ENCODE data around the gene MYL12A.
"Not testable (repeated sequence)": the region's sequence is repeated elsewhere in the genome, so short reads cannot be mapped to it uniquely, and the experiment has no call there.

The MYL12A gene

DNA sequence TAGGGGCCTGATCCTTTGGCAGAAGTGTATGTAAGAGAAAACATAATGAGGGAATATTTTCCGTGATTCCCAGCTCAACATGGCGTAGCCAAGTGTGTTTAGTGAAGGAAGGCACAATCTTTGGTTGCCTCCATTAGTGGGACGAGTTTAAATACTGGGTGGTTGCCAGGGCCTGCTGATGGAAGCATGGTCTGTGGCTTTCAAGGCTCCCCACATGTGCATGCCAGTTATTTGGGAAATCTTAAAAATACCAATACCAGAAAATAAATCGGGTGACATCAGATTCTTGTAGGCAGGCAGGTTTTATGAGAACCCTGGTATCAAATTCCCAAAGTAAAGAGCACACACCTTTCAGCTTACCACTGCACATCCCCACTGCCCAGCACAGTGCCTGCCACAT is 7.1 kb downstream of the MYL12A start:
- no peak for DNase-seq (ENCODE audit: low read depth in 2 of 2)

DNA sequence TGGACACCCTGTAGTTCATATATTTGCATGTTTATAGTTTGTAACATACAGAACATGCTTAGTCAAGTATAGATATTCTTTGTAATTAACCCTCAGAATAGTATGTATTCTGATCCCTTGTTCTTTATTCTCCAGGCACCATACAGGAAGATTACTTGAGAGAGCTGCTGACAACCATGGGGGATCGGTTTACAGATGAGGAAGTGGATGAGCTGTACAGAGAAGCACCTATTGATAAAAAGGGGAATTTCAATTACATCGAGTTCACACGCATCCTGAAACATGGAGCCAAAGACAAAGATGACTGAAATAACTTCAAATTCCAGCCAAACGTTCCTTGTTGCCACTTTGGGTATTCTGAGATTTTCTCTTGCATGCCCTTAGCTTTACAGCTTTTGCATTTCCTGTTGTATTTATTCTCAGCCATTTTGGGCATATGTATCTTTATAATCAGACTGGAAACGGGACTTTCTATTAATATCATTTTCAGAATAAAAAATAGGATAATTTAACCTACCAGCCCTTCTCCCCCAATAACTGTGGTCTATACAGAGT is 8.1 kb downstream of the MYL12A start:
- DNase-seq (ENCODE audit: low read depth in 2 of 2) = no peak

DNA sequence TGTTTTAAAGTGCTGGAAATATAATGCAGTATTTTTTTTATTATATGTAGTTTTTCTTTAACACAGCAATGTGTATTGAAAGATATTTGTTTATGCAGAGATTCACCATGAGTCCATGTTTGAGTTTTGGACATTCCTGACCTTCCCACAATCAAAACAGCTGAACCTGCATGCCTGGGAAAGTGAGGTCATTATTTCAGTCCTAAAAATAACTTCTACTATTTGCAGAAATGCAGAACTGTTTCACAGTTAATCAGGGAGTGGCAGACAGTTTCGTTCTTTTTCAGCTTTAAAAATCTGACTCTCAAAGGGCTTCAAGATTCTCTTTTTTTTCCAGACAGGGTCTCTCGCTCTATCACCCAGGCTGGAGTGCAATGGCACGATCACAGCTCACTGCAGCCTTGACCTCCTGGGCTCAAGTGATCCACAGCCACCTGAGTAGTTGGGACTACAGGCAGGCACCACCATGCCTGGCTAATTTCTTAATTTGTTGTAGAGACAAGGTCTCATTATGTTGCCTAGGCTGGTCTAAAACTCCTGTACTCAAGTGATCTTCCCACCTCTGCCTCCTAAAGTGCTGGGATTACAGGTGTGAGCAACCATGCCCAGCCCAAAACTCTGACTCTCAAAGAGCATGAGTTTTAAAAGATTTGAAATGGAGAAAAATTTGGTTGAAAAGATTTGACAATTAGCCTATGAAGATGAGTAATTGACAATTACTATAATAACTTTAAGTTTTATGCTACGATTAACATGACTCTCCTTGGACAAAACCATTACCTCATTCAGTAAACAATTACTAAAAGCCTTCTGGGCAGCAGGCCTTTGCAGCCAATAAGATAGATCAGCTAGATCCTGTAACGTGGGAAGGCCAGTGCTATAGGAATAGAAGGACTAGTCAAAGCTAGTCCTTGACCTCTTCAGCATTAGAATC is 9.4 kb downstream of the MYL12A start:
- no peak for DNase-seq (ENCODE audit: low read depth in 2 of 2)

DNA sequence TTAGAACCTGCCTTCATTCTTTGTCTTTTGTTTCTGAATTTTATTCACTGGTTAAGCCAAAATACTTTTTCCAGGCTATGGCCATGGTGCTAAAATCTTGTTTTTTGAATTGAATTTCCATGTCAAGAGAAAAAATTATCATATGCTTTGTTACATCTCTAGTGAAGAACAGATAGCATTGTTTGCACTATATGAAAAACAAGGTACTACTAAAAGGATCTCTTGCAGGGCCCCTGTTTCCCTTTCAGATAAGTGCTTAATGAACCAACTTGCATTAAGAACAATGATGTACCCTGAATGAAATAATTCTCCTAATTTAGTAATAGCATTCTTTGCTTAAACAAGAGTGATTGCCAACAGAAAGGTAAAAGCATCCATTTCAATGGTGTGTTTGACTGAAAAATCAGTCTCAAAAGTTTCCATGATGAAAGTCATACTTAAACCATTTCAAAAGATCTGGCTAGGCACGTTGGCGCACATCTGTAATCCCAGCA is 10.1 kb downstream of the MYL12A start:
- DNase-seq (ENCODE audit: low read depth in 2 of 2) = no peak

DNA sequence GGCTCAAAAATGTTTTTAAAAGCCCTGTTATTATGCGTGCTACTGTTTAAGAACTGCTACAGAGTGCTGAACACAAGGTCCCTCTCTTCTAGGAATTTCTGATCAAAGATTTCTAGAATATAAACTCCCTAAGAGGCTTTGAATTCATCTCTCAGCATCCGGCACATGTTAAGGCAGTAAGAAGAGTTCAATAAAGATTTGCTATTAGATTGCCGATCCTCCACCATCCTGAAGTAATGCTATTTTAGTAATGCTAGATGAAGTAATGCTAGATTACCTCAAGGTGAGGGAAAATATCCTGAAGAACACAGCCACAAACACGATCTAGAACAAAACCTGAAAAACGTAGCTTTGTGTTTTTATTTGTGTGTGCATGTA is 13.4 kb downstream of the MYL12A start:
- DNase-seq (ENCODE audit: low read depth in 2 of 2) = no peak

DNA sequence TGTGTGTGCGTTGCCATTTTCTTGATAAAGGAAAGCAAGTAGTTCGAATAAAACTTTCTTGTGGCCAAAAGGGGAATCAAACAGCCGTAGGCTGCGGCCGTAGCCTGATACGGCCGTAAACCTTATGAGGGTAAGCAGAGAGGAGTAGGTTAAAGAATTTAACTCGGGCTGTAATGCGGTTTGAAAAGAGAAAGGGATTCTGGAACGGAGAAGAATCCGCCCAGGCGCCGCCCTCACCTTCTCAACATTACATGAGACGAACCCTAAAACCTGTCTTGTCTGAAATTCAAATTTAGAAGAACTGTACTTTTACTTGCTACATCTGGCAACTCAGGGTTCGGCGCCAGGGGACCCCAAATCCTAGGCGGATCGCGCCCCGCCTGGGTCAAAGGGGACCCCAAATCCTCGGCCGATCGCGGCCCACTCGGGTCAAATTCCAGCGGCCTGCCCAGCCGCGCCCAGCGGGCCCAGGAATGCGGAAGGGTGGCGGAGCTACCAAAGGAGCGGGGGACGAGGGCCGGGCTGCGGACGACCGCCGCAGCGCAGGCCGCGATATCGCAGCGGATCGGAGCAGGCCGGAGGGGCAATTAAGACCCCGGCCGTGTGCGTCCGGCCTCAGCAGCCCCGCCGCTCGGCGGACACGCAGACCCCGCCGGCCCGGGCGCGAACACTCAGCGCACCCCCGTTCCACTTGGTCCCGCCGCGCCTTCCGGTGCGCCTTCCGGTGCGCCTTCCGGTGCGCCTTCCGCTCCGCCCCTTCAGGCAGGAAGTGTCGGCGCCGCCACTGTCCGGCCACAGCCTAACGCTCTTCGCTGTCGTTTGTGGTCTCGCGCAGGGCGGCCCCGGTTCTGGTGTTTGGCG is 14.0 kb downstream of the MYL12A start, which contains the start of gene MYL12B:
Gene MYL12B, plus strand, starts transcription at position 761 of the 861 bp plus-strand sequence. CDS start 10,766 bp downstream, outside the sequence.
- peak; percentile 65 to 74 for DNase-seq (ENCODE audit: low read depth in 2 of 2)

DNA sequence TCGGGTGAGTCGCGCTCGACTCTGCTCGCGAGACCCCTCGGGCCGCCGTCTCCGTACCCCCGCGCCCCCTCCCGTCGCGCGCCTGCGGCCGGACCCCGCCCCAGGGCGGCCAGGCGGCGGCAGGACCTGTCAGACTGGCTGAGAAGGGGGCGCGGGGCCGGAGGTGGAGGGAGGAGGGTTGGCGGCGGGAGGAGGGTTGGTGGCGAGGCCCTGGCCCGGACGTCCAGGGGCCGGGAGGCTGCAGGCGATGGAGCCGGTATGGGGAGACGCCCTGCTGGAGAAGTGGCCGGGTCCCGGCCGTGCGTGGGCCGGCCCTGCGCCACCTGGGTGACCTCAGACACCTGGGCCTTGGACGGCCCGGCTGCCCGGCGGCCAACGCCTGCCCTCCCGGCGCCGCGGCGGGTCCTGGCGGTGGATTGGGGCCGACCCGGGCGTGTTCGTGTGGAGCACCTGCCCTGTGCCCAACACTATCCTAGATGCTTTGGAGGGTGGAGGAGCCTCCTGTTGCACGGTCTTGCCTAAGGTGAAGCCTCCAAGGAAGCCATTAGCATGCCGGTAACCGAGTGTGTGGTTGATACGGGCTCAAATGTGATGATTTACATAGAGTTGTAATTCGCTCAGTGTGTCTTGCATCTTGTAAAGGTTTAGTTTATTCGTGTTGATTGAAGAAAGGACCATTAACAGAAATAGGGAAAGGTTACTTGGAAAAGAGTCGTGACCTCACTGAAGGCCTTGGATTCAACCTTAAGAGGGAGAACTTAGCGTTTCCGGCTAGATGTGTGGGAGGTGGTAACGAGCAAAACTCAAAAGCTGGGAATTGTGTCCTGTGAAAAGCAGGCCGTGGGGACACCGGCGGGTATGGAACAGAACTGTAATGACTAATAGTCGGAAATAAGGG is 14.9 kb downstream of the MYL12A start:
- DNase-seq (ENCODE audit: low read depth in 2 of 2) = no peak

DNA sequence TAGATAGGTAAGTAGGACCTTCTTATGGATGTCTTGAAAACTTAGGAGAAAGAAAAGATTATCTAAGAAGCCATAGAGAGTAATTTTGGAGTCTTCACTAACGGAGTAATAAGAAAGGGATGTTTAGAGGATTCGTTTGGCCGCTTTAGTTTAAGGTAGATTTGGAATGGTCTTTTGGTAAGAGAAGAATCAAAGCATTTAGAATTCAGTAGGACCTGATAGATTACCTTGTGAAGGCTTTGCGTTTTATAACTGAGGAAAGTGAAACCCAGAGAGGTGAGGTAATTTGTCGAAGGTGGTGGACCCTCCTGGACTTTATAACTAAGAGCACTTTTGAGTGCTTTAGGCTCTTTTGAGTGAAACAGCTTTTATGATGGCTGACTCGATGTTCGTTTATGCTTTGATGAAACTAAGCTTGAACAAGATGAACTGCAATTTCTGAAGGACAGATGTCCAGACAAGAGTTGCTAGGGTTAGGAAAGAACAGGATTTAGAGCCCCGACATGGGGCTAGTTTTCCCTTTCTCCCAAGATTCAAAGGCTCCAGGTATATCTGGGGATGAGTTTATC is 15.6 kb downstream of the MYL12A start:
- DNase-seq (ENCODE audit: low read depth in 2 of 2) = no peak

DNA sequence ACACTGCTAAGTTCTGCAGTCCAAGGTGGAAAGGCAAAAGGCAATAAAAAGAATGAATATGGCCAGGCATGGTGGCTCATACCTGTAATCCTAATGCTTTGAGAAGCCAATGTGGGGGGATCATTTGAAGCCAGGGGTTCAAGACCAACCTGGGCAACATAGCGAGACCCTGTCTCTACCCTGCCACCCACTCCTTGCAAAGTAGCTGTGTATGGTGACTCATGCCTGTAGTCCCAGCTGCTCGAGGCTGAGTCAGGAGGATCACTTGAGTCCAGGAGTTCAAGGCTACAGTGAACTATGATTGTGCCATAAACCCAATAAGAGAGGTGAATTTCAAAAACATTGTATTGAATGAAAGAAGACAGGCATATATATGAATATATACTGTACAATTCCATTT is 16.8 kb downstream of the MYL12A start:
- no peak for DNase-seq (ENCODE audit: low read depth in 2 of 2)

DNA sequence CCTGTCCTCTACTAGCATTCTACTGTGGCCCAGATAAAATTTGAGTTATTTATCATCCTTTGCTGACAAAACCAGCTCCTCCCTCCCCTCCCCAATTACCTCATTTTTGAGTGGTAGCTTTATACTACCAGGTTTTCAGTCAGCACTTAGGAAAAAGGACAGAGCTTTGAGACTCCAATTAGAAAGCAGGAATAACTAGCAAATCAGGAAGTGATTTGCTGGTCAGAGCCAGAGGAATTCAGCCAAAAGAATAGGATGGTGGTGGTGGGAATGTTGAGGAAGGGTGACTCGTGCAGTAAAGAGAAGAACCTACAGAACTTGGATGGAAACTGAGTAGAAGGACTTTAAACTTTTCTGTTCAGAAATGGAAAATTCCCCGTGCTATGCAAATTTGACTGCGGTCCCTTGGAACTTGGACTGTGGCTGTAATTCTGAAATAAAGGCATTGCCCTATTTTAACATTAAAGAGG is 18.0 kb downstream of the MYL12A start:
- no peak for DNase-seq (ENCODE audit: low read depth in 2 of 2)

DNA sequence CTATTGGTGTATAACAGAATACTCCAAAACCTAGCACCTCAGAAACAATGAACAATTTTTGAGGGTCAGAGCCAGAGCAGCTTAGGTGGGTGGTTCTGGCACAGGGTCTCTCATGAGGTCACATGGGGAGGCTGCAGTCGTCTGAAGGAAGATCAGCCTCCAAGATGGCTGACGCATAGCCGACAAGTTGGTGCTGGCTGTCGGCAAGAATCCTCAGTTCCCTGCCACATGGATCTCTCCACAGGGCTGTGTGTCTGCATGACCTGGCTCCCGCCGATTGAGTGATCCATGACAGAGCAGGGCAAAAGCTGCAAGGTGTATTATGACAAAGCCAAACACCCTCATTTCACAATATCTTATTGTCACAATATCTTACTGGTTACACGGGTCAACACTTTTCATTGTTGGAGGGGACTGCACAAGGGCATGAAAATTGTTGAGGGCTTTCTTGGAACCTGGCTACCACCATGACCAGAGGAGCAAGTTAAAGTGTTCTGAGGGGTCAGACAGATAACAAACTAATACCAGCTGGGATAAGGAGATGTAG is 18.5 kb downstream of the MYL12A start:
- no peak for DNase-seq (ENCODE audit: low read depth in 2 of 2)

DNA sequence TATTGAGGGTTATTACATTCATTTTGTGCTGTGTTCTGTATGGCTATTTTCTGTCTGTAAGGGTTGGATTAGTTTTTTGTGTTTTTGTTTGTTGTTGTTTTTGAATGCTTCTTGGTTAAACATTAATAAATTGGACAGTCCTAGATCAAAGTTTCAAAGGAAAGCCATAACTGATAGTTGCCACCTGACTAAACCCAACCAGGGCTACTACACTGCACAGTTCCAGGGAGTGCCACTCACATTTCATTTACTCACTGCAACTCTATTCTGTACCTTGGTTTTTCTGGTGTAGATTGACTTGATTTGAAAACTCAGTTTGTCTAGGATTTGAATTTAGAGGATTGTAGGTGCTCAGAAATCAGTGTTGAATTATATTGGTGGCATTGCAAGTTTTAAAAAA is 20.7 kb downstream of the MYL12A start:
- DNase-seq (ENCODE audit: low read depth in 2 of 2) = no peak

DNA sequence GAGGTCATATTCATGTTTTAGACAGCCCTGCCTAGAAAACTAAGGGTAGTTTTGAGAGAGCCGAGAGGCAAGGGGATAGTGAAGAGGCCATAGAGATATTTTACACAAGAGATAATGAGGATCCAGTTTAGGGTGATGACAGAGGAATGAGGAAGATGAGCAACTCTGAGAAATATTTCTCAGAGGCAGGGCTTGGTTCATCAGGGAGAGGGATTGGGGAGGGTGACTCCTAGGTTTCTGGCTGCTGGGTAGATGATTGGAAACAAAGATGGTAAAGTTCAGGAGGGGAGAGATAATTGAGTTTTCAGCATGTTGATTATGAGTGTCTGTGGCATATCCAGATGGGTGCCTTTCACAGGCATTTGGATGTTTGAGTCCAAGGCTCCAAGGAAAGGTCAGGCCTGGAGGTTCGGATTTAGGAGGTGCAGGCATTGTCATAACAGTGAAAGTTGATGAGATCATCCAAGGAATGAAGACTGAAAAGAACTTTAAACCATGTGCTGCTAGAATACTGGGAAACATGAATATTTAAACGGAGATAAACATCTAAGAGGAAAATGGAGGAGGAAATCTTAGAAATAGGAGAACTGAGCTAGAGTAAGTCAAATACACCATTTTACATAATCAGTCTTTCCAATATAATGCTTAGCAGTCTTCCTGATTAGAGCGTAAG is 21.8 kb downstream of the MYL12A start:
- no peak for DNase-seq (ENCODE audit: low read depth in 2 of 2)

DNA sequence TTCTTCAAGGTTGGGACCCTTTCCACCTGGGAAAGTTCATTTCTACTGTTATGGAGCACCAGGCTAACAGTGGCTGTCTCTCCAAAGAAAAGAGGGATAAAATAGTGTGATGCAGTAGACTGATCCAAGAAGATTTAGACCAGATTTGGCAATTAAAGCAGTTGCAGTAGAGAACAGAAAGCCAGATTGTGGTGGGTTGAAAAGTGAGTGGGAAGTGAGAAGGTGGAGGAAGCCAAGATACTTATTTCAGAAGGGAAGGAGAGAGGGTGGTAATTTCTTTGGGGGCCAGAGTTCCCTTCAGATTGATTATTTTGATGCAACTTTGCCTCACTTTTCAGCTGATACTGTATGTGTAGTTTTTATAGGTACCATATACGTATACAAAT is 22.3 kb downstream of the MYL12A start:
- no peak for DNase-seq (ENCODE audit: low read depth in 2 of 2)

DNA sequence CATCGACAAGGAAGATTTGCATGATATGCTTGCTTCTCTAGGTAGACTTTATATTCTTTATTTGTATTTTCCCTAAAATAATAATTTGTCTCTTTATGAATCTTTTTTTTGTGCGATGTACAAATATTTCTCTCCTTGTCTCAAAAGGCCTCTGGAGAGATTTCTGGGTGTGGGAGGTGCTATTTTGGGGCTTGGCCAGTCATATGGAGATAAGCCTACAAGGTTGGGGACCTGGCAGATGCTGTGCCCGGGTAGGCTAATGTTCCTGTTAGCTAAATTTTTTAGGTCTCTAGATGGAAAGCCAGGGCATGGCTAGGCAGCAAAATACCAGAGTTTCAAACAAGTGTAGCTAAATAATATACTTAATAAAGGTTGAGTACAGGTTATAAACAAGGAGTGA is 25.4 kb downstream of the MYL12A start:
- no peak for DNase-seq (ENCODE audit: low read depth in 2 of 2)

DNA sequence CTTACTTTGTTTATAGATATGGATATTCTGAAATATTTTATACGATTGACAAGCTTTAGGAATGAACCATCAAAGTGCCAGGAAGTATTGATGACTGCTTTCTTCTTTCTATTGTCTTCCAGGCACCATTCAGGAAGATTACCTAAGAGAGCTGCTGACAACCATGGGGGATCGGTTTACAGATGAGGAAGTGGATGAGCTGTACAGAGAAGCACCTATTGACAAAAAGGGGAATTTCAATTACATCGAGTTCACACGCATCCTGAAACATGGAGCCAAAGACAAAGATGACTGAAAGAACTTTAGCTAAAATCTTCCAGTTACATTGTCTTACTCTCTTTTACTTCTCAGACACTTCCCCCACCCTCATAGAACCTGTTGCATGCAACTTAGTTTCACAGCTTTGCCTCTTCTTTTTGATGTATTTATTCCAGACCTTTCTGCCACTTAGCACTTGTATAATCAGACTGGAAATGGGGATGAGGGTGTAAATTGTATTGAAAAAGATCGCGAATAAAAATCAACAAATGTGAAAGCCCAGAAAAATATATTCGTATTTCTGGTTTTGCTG is 30.1 kb downstream of the MYL12A start:
- DNase-seq (ENCODE audit: low read depth in 2 of 2) = not testable (repeated sequence)

DNA sequence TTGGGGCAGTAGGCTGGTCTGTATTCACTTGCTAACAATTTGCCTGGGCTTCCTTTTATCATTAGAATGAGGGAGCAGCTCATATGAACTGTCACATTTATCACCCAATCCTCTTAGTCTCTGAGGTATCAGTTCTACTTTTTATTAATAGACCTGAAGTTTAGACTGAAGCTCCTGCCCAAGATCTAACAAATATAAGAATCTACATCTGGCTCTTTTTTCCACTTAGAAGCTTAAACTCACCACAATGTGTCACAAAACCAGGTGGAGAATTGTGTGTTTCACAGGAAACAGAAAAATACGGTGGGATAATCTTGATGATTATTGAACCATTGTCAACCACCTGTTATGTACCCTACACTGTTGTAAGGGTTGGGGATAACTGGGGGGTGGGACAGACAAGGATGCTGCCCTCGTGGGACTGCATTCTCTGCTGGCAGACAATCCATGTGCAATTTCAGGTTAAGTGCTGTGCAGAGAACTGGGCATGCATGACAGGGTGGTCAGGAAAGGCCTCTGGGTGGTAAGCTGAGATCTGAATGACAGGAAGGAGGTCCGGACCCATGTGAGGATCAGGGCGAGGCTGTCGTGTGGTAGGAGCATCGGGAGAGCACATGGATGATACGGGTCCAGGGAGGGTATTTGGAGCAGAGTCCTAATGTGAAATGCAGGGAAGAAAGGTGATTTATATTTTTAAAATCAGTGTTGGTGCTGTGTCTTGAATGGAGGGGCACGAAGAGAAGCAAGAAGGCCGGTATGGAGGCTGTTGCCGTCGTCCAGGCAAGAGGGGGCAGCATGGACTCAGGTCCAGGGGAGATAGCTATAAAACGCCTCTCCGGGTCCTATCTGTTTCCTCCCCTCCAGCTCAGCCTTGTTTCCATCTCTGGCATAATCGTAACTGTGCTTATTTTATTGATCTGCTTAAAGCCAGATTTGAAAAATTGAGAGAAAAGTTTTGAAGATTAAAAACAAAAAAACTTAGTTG is 31.9 kb downstream of the MYL12A start:
- no peak for DNase-seq (ENCODE audit: low read depth in 2 of 2)
